IMR-90 (cell line): ENCODE results near the gene TRAF1. TPM values are rescaled to one million over a fixed set of nuclear protein-coding genes. Genes with fewer than 3 reads are reported as not detected.

Experiments used
- ATAC-seq: fragments of 200-7000 bp; cut with Tn5 transposase; 2 replicates; pipeline ENCODE4 v1.9.1; 2020; ENCODE audit warnings: low read depth, mild to moderate bottlenecking, moderate library complexity
- Bru-seq: library from RNA; stranded (reverse); fragments of 400-500 nt; gene quantifications from one replicate; lab custom pipeline; 2021; lab: Mats Ljungman, UMichigan
- BruChase-seq, 2 experiments: library from RNA; stranded (reverse); fragments of 400-500 nt; gene quantifications; one replicate each; lab custom pipeline; 2021; lab: Mats Ljungman, UMichigan
- BruUV-seq: library from RNA; stranded (reverse); fragments of 400-500 nt; replicated peaks from 2 replicates; lab custom pipeline; 2021; lab: Mats Ljungman, UMichigan
- CTCF ChIA-PET: fragments of 300-600 bp; formaldehyde crosslinking; extraction: SDS; loops from one replicate; lab custom pipeline; 2021; ENCODE audit warnings: antibody characterized with exemption; lab: Yijun Ruan, JAX
- POLR2A ChIA-PET: fragments of 300-600 bp; sonication (Branson Sonifier 250); formaldehyde crosslinking; loops from one replicate; lab custom pipeline; 2022; ENCODE audit warnings: antibody characterized with exemption; ENCODE audit not compliant: unreplicated experiment; lab: Charles Lee
- DNase-seq: peaks from one replicate; pipeline ENCODE4 v3.0.0; 2013
- H2AFZ ChIP-seq: replicated peaks from 2 replicates; pipeline ENCODE3; 2013; ENCODE audit warnings: low read length, mild to moderate bottlenecking; ENCODE audit not compliant: poor library complexity
- H2AK5ac ChIP-seq: 2 replicates; pipeline ENCODE4 v1.6.1; 2013; ENCODE audit warnings: low read depth, low read length, inconsistent platforms
- H2AK9ac ChIP-seq: replicated peaks from 2 replicates; pipeline ENCODE3; 2013; ENCODE audit warnings: mild to moderate bottlenecking, low read depth, low read length, moderate library complexity; ENCODE audit not compliant: poor library complexity
- H2BK120ac ChIP-seq: 2 replicates; pipeline ENCODE4 v1.6.1; 2013; ENCODE audit warnings: low read depth, low read length, inconsistent platforms
- H2BK15ac ChIP-seq: 3 replicates; pipeline ENCODE4 v1.6.1; 2013; ENCODE audit warnings: low read depth, low read length, inconsistent platforms
- H2BK20ac ChIP-seq: 2 replicates; pipeline ENCODE4 v1.6.1; 2013; ENCODE audit warnings: low read depth, mild to moderate bottlenecking, inconsistent platforms, low read length, moderate library complexity
- H2BK5ac ChIP-seq: 2 replicates; pipeline ENCODE4 v1.6.1; 2013; ENCODE audit warnings: mild to moderate bottlenecking, low read depth, low read length, inconsistent platforms; ENCODE audit not compliant: poor library complexity, severe bottlenecking
- H3K14ac ChIP-seq: replicated peaks from 2 replicates; pipeline ENCODE4 v1.6.1; 2013; ENCODE audit warnings: low read depth, low read length, inconsistent platforms
- H3K18ac ChIP-seq: 2 replicates; pipeline ENCODE4 v1.6.1; 2013; ENCODE audit warnings: low read depth, low read length, control low read depth
- H3K23ac ChIP-seq: 2 replicates; pipeline ENCODE4 v1.6.1; 2013; ENCODE audit warnings: low read depth, low read length, inconsistent platforms
- H3K27ac ChIP-seq: 2 replicates; pipeline ENCODE4 v1.5.1; 2013; ENCODE audit warnings: mild to moderate bottlenecking, control low read depth, low read length; ENCODE audit not compliant: insufficient read depth
- H3K27me3 ChIP-seq: 2 replicates; pipeline ENCODE4 v1.6.1; 2013; ENCODE audit warnings: low read length; ENCODE audit not compliant: control insufficient read depth, insufficient read depth
- H3K36me3 ChIP-seq: 2 replicates; pipeline ENCODE4 v1.6.1; 2013; ENCODE audit warnings: low read length, mixed read lengths; ENCODE audit not compliant: control insufficient read depth, insufficient read depth
- H3K4ac ChIP-seq: 2 replicates; pipeline ENCODE4 v1.6.1; 2013; ENCODE audit warnings: low read depth, low read length, inconsistent platforms
- H3K4me1 ChIP-seq: 2 replicates; pipeline ENCODE4 v1.6.1; 2013; ENCODE audit warnings: low read length, mixed read lengths; ENCODE audit not compliant: control insufficient read depth, insufficient read depth
- H3K4me2 ChIP-seq: 2 replicates; pipeline ENCODE4 v1.6.1; 2013; ENCODE audit warnings: low read depth, mild to moderate bottlenecking, control low read depth, low read length, moderate library complexity
- H3K4me3 ChIP-seq: 2 replicates; pipeline ENCODE4 v1.5.1; 2013; ENCODE audit warnings: low read depth, mild to moderate bottlenecking, control low read depth, low read length, moderate library complexity; ENCODE audit not compliant: insufficient read depth
- H3K56ac ChIP-seq: 2 replicates; pipeline ENCODE4 v1.6.1; 2013; ENCODE audit warnings: low read length, inconsistent platforms; ENCODE audit not compliant: insufficient read depth; ENCODE audit errors: extremely low read depth
- H3K79me1 ChIP-seq, 2 experiments: 2 replicates each; pipeline ENCODE4 v1.6.1; 2013; ENCODE audit warnings: low read length in 2 of 2, inconsistent platforms in 1 of 2, low read depth in 1 of 2
- H3K9ac ChIP-seq: 2 replicates; pipeline ENCODE4 v1.6.1; 2013; ENCODE audit warnings: low read depth, low read length, control low read depth
- H3K9me1 ChIP-seq: 2 replicates; pipeline ENCODE4 v1.6.1; 2013; ENCODE audit warnings: low read length, inconsistent platforms; ENCODE audit not compliant: insufficient read depth
- H3K9me3 ChIP-seq: 2 replicates; pipeline ENCODE4 v1.6.1; 2013; ENCODE audit warnings: low read length; ENCODE audit not compliant: control insufficient read depth, insufficient read depth
- H4K20me1 ChIP-seq: 2 replicates; pipeline ENCODE4 v1.6.1; 2013; ENCODE audit warnings: low read length, inconsistent platforms; ENCODE audit not compliant: insufficient read depth
- H4K5ac ChIP-seq: 2 replicates; pipeline ENCODE4 v1.6.1; 2013; ENCODE audit warnings: mild to moderate bottlenecking, low read depth, low read length, control low read depth
- H4K8ac ChIP-seq, 2 experiments: 2 replicates each; pipeline ENCODE4 v1.6.1; 2013; ENCODE audit warnings: low read depth in 2 of 2, low read length in 2 of 2, control low read depth in 1 of 2, inconsistent platforms in 1 of 2
- H4K91ac ChIP-seq: 2 replicates; pipeline ENCODE4 v1.6.1; 2013; ENCODE audit warnings: low read depth, low read length, inconsistent platforms; ENCODE audit not compliant: insufficient read depth
- CEBPB ChIP-seq: IDR thresholded peaks from 2 replicates; pipeline ENCODE4 v1.6.1; 2012; ENCODE audit warnings: low read depth, low read length, improper control_type of control experiment
- CHD1 ChIP-seq: IDR thresholded peaks from 2 replicates; pipeline ENCODE4 v1.6.1; 2012; ENCODE audit warnings: low read depth, low read length, improper control_type of control experiment
- ELK1 ChIP-seq: fragments of 150-350 bp; IDR thresholded peaks from 2 replicates; pipeline ENCODE4 v1.6.1; 2016; ENCODE audit warnings: low read depth, mild to moderate bottlenecking, low read length, moderate library complexity, borderline replicate concordance
- FOS ChIP-seq: fragments of 150-350 bp; IDR thresholded peaks from 2 replicates; pipeline ENCODE4 v1.6.1; 2016; ENCODE audit warnings: low read depth, low read length
- MAFK ChIP-seq: IDR thresholded peaks from 2 replicates; pipeline ENCODE4 v1.6.1; 2012; ENCODE audit warnings: low read depth, low read length, improper control_type of control experiment
- RCOR1 ChIP-seq: IDR thresholded peaks from 2 replicates; pipeline ENCODE4 v1.6.1; 2012; ENCODE audit warnings: mild to moderate bottlenecking, low read length, improper control_type of control experiment; ENCODE audit not compliant: insufficient replicate concordance
- RFX5 ChIP-seq: IDR thresholded peaks from 2 replicates; pipeline ENCODE4 v1.8.0; 2012; ENCODE audit warnings: low read depth, mild to moderate bottlenecking, low read length, moderate library complexity
- WGBS, 2 experiments: methylation state at CpG; one replicate each; pipeline versions ENCODE4 v1.1.5 to v1.1.7; 2013; ENCODE audit warnings: missing lambda C conversion rate in 2 of 2; ENCODE audit not compliant: insufficient read length in 1 of 2; ENCODE audit errors: extremely low coverage in 2 of 2; 5-methylcytosine and 5-hydroxymethylcytosine counted together
- dilution Hi-C: fragments of 300-500 bp; cut with HindIII; formaldehyde crosslinking; loops from one replicate; pipeline ENCODE4 v1.14.3; 2018; ENCODE audit warnings: low sequenced_read_pairs; ENCODE audit not compliant: unreplicated experiment
- in situ Hi-C: fragments of 300-500 bp; cut with MboI; formaldehyde crosslinking; loops from 3 replicates; pipeline ENCODE4 v1.14.3; 2019; ENCODE audit warnings: low sequenced_read_pairs, inconsistent platforms, mixed read lengths
- intact Hi-C: fragments of 100-400 bp; cut with micrococcal nuclease; formaldehyde crosslinking; loops from 2 replicates; pipeline ENCODE4 v1.10.0; 2022
- long read RNA-seq: library from polyadenylated mRNA; unstranded; transcript quantifications from one replicate; pipeline ENCODE4 v2.0.0, GENCODE V29; 2021; ENCODE audit not compliant: unreplicated experiment
- polyA plus RNA-seq, 3 experiments: library from polyadenylated mRNA; depleted of rRNA; stranded (reverse); fragments of >200 nt; gene quantifications; 2 replicates each; pipeline ENCODE4 v1.2.3, GENCODE V29; 2012; ENCODE audit warnings: low replicate concordance in 1 of 3
- total RNA-seq: library from RNA; depleted of rRNA; stranded (reverse); fragments of >200 nt; gene quantifications from 2 replicates; pipeline ENCODE4 v1.2.3, GENCODE V29; 2012; rRNA removed
- TF ChIP-seq, protein P1 (sequence below): conservative IDR thresholded peaks from 2 replicates; pipeline ENCODE4 v1.5.1; 2012; ENCODE audit warnings: mild to moderate bottlenecking, low read depth, low read length, improper control_type of control experiment

TRAF1 gene
- total RNA-seq (3.1 and 3.9 TPM in 2 replicates), polyA plus RNA-seq (2012; rRNA removed) (3.7 and 4.1 TPM in 2 replicates), Bru-seq, nascent RNA (percentile 42 among the genes with signal in this experiment), BruChase-seq, experiment 1, labeled RNA remaining after a 6-hour chase (percentile 37 among the genes with signal in this experiment), BruChase-seq, experiment 2, labeled RNA remaining after a 2-hour chase (percentile 37 among the genes with signal in this experiment)
- polyA plus RNA-seq (2012; cell fraction: cytosol; rRNA removed), result 2.0 and 2.9 TPM in 2 replicates
- polyA plus RNA-seq (2012; cell fraction: nucleus; rRNA removed; ENCODE audit: low replicate concordance), result 5.6 and 6.9 TPM in 2 replicates
- long read RNA-seq, full-length matches to known transcripts, result 1 of 1 reads
- long read RNA-seq, partial matches to known transcripts, result 0 of 1 reads
- long read RNA-seq, other reads (novel, unspliced or antisense), result 0 of 1 reads

DNA sequence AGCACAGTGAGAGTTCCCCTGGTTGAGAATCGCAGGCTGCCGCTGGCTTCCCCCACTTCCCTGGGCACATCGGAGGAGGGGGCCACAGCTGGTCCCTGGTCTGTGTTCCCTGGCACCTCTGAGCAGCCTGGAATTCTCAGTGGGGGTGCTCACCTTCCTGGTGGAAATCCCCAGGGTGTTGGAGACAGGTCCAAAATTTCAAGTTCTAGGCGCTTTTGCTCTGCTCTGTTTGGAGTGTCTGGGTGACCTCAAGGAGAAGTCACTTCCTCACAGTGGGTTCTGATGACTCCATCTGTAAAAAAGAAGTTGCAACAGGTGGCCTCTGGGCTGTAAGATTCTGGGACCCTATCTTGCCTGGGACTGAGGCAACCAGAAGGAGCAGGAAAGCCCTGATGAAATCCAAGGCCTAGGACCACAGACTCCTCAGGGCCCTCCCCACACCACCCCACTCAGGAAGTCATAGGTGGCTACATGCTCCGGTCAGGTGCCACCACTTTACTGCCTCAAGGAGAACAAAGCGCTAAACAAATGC is at the start of gene TRAF1:
Gene TRAF1 (minus strand): TSS at position 400 of the 532 bp plus-strand sequence. CDS start 721 bp downstream, outside the sequence.
- Histone ChIP-seq H2AFZ (peak within 1 kb of the TSS; percentile 88), H3K27ac (peak within 1 kb of the TSS; percentile 49)

More for the DNA sequence above, at the start of gene TRAF1:
- Histone ChIP-seq H3K4me2 (peak within 1 kb of the TSS; percentile 52; the same call in 1 of the 2 replicates), H4K5ac (peak within 1 kb of the TSS; percentile 31), H4K8ac (peak within 1 kb of the TSS; percentile 75 to 88; a peak in 3 of 4 replicates), H3K18ac (peak within 1 kb of the TSS; percentile 49), H3K36me3 (no peaks in the 10 kb centered on the region), H3K9ac (peak within 1 kb of the TSS; percentile 38), H2BK15ac (peak within 1 kb of the TSS; percentile 92; the same call in 2 of the 3 replicates), H2BK20ac (peak within 1 kb of the TSS; percentile 74), H3K4me1 (peaks cover 22% of the 10 kb centered on the region), H2AK5ac (peak within 1 kb of the TSS; percentile 71), H3K27me3 (no peaks in the 10 kb centered on the region), H2BK120ac (peak within 1 kb of the TSS; percentile 92), H2BK5ac (peak within 1 kb of the TSS; percentile 87), H3K79me1 (peaks cover 0 to 33% of the 10 kb centered on the region in 2 experiments; a peak in 2 of 4 replicates), H3K9me1 (peaks cover 32% of the 10 kb centered on the region), H3K56ac (peak within 1 kb of the TSS; percentile 70; the same call in 1 of the 2 replicates), H4K91ac (peak within 1 kb of the TSS; percentile 90), H3K4ac (peak within 1 kb of the TSS; percentile 94), H2AK9ac (peak within 1 kb of the TSS; percentile 96), H4K20me1 (no peaks in the 10 kb centered on the region), H3K9me3 (no peaks in the 10 kb centered on the region), H3K14ac (peak within 1 kb of the TSS; percentile 94), H3K23ac (peak within 1 kb of the TSS; percentile 50), H3K4me3 (no peak within 1 kb of the TSS)
- dilution Hi-C loops, result no loop called here
- in situ Hi-C loops, result no loop called here
- POLR2A ChIA-PET, result no interaction called here
- ATAC-seq (no peak), DNase-seq (peak; percentile 45)
- CTCF ChIA-PET, result no interaction called here
- intact Hi-C loops, result no loop called here
- WGBS, 2 experiments, result no CpG with 5 or more reads among the region's 6 CpGs
- no peak for TF ChIP-seq CHD1
- no peak for TF ChIP-seq MAFK
- TF ChIP-seq RFX5, result no peak
- TF ChIP-seq, protein P1, sequence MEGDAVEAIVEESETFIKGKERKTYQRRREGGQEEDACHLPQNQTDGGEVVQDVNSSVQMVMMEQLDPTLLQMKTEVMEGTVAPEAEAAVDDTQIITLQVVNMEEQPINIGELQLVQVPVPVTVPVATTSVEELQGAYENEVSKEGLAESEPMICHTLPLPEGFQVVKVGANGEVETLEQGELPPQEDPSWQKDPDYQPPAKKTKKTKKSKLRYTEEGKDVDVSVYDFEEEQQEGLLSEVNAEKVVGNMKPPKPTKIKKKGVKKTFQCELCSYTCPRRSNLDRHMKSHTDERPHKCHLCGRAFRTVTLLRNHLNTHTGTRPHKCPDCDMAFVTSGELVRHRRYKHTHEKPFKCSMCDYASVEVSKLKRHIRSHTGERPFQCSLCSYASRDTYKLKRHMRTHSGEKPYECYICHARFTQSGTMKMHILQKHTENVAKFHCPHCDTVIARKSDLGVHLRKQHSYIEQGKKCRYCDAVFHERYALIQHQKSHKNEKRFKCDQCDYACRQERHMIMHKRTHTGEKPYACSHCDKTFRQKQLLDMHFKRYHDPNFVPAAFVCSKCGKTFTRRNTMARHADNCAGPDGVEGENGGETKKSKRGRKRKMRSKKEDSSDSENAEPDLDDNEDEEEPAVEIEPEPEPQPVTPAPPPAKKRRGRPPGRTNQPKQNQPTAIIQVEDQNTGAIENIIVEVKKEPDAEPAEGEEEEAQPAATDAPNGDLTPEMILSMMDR, result no peak
- TF ChIP-seq RCOR1, result no peak
- no peak for TF ChIP-seq FOS
- 0 out of 2 replicates have a peak, but pooled peaks have one; percentile 1 for TF ChIP-seq CEBPB
- no peak for TF ChIP-seq ELK1
- BruUV-seq, result no TSS peak
